Fibroblast of the aortic adventitia (primary cell): ENCODE results near the gene AGTR1. TPM values are rescaled to one million over a fixed set of nuclear protein-coding genes. Genes with fewer than 3 reads are reported as not detected.
"Not testable (repeated sequence)": the region's sequence is repeated elsewhere in the genome, so short reads cannot be mapped to it uniquely, and the experiment has no call there.

Experiments
- DNase-seq: peaks from one replicate; pipeline ENCODE4 v3.0.0-alpha.2; 2010; ENCODE audit warnings: low read depth
- H3K4me3 ChIP-seq: 2 replicates; pipeline ENCODE4 v1.5.1; 2011; ENCODE audit warnings: low read depth, mild to moderate bottlenecking, control low read depth, low read length, moderate library complexity
- CTCF ChIP-seq: IDR thresholded peaks from 2 replicates; pipeline ENCODE4 v1.5.1; 2011; ENCODE audit warnings: mild to moderate bottlenecking, low read length, control low read depth, inconsistent platforms; ENCODE audit not compliant: insufficient read depth
- total RNA-seq: library from RNA; depleted of rRNA; stranded (reverse); fragments of >200 nt; gene quantifications from 2 replicates; pipeline ENCODE4 v1.2.3, GENCODE V29; 2012; ENCODE audit warnings: low replicate concordance

Gene AGTR1
- total RNA-seq, 1 donor: 3.2 TPM

GRCh38 chr3:148741219-148741618 is 43.5 kb downstream of the AGTR1 start:
- no peak overlapping the region for H3K4me3 ChIP-seq
- TF ChIP-seq CTCF: no peak
- DNase-seq: no peak

- H3K4me3 ChIP-seq: no peak overlapping the region
- no peak for TF ChIP-seq CTCF
- no peak for DNase-seq
Measured at GRCh38 chr3:148742118-148742517, 44.4 kb downstream of the AGTR1 start.

- DNase-seq: no peak
- no peak overlapping the region for H3K4me3 ChIP-seq
- no peak for TF ChIP-seq CTCF
Measured at GRCh38 chr3:148746053-148746452, 48.4 kb downstream of the AGTR1 start.

- no peak for TF ChIP-seq CTCF
- no peak overlapping the region for H3K4me3 ChIP-seq
- DNase-seq: peak; percentile 20
Measured at GRCh38 chr3:148748283-148748682, 50.6 kb downstream of the AGTR1 start.

- DNase-seq: no peak
Measured at GRCh38 chr3:148750296-148750695, 52.6 kb downstream of the AGTR1 start.

GRCh38 chr3:148751461-148751860 is 53.8 kb downstream of the AGTR1 start:
- DNase-seq: no peak
- no peak for TF ChIP-seq CTCF
- H3K4me3 ChIP-seq: no peak overlapping the region

More at GRCh38 chr3:148750296-148750695, 52.6 kb downstream of the AGTR1 start:
- no peak overlapping the region for H3K4me3 ChIP-seq
- no peak for TF ChIP-seq CTCF

GRCh38 chr3:148753385-148753784 is 55.7 kb downstream of the AGTR1 start:
- not testable (repeated sequence) for DNase-seq, H3K4me3 ChIP-seq

GRCh38 chr3:148755570-148755969 is 57.9 kb downstream of the AGTR1 start:
- TF ChIP-seq CTCF: no peak
- DNase-seq: no peak
- no peak overlapping the region for H3K4me3 ChIP-seq
